Measurements from ENCODE around the gene STK32A.

STK32A gene

GRCh38 chr5:147234825-147235635, at the start of gene STK32A:
TSS of gene STK32A (plus strand) at chr5:147235026. CDS start at chr5:147239635, 4,609 bp downstream.
- H3K4me3 ChIP-seq (ENCODE audit: low read depth, low read length) = no peak within 1 kb of the TSS
- no peak for DNase-seq (ENCODE audit: low read depth)
- TF ChIP-seq, protein P1, sequence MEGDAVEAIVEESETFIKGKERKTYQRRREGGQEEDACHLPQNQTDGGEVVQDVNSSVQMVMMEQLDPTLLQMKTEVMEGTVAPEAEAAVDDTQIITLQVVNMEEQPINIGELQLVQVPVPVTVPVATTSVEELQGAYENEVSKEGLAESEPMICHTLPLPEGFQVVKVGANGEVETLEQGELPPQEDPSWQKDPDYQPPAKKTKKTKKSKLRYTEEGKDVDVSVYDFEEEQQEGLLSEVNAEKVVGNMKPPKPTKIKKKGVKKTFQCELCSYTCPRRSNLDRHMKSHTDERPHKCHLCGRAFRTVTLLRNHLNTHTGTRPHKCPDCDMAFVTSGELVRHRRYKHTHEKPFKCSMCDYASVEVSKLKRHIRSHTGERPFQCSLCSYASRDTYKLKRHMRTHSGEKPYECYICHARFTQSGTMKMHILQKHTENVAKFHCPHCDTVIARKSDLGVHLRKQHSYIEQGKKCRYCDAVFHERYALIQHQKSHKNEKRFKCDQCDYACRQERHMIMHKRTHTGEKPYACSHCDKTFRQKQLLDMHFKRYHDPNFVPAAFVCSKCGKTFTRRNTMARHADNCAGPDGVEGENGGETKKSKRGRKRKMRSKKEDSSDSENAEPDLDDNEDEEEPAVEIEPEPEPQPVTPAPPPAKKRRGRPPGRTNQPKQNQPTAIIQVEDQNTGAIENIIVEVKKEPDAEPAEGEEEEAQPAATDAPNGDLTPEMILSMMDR (IDR thresholded peaks at IDR 0.05; ENCODE audit: insufficient read depth, low read depth, low read length, missing control alignments) = no peak

GRCh38 chr5:147187099-147187540, 47.7 kb upstream of the STK32A start:
- no peak for DNase-seq (ENCODE audit: low read depth)
- TF ChIP-seq, protein P1 (IDR thresholded peaks at IDR 0.05; ENCODE audit: insufficient read depth, low read depth, low read length, missing control alignments) = no peak

GRCh38 chr5:147188200-147189108, 46.4 kb upstream of the STK32A start:
- TF ChIP-seq, protein P1 (IDR thresholded peaks at IDR 0.05; ENCODE audit: insufficient read depth, low read depth, low read length, missing control alignments) = peak; percentile 68
- peak; percentile 63 for DNase-seq (ENCODE audit: low read depth)
- H3K4me3 ChIP-seq (ENCODE audit: low read depth, low read length) = no peak overlapping the region

More at GRCh38 chr5:147187099-147187540, 47.7 kb upstream of the STK32A start:
- H3K4me3 ChIP-seq (ENCODE audit: low read depth, low read length) = no peak overlapping the region

- no peak for DNase-seq (ENCODE audit: low read depth)
- no peak overlapping the region for H3K4me3 ChIP-seq (ENCODE audit: low read depth, low read length)
- TF ChIP-seq, protein P1 (IDR thresholded peaks at IDR 0.05; ENCODE audit: insufficient read depth, low read depth, low read length, missing control alignments) = no peak
These were observed 45.8 kb upstream of the STK32A start for GRCh38 chr5:147189109-147189424.

DNA sequence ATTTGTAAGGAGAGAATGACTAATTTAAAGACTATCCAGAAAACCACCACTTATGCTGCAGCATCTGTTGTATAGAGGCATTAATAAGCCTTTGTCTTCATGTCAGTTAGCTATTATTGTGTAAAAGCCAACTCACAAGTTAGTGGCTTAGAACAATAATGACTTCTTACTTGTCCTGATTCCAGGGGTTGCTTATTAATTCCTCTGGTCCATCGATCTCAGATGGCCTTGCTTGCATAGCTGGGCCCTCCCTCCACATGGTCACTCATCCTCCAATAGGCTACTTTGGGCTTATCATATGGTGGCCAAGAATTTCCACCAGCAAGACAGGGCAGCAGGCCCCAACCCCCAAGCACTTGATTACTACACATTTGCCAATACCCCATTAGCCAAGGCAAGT, 44.5 kb upstream of the STK32A start:
- DNase-seq (ENCODE audit: low read depth) = no peak
- no peak overlapping the region for H3K4me3 ChIP-seq (ENCODE audit: low read depth, low read length)
- TF ChIP-seq, protein P1 (IDR thresholded peaks at IDR 0.05; ENCODE audit: insufficient read depth, low read depth, low read length, missing control alignments) = no peak

GRCh38 chr5:147193123-147193522, 41.7 kb upstream of the STK32A start:
- DNase-seq (ENCODE audit: low read depth) = no peak
- TF ChIP-seq, protein P1 (IDR thresholded peaks at IDR 0.05; ENCODE audit: insufficient read depth, low read depth, low read length, missing control alignments) = no peak
- H3K4me3 ChIP-seq (ENCODE audit: low read depth, low read length) = no peak overlapping the region
